Pulmonary artery endothelial cell (primary cell): ENCODE measurements around the gene NECAB2. TPM values are rescaled to one million over a fixed set of nuclear protein-coding genes. Genes with fewer than 3 reads are reported as not detected.

ENCODE experiments used
- DNase-seq: peaks from one replicate; pipeline ENCODE4 v3.0.0-alpha.2; 2011; ENCODE audit warnings: low read depth, low spot score
- total RNA-seq: library from RNA; depleted of rRNA; stranded (reverse); fragments of >200 nt; gene quantifications from 2 replicates; pipeline ENCODE4 v1.2.3, GENCODE V29; 2014

Gene NECAB2
- total RNA-seq = 0.04 and 0.20 TPM in 2 replicates

DNA sequence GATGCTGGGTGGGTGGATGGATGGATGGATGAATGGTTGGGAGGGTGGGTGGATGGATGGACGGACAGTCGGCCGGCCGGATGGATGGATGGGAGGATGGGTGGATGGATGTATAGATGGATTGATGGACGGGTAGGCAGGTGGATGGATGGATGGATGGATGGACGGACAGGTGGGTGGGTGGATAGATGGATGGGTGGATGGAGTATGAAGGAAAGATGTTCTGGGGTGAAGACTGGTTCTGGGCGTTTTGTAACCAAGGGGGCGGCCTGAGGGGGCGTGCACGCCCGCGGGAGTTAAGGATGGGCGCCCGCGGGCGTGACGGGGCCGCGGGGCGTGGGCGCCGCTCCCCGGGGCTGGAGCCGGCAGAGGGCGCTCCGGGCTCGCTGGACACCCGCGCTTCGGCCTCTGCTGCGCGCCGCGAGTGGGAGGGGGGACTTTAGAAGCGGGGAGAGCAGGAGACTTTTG lies at the start of gene NECAB2:
Gene NECAB2, plus strand, starts transcription at position 407 of the 468 bp plus-strand sequence. CDS start 405 bp downstream, outside the sequence.
- DNase-seq = no peak

DNA sequence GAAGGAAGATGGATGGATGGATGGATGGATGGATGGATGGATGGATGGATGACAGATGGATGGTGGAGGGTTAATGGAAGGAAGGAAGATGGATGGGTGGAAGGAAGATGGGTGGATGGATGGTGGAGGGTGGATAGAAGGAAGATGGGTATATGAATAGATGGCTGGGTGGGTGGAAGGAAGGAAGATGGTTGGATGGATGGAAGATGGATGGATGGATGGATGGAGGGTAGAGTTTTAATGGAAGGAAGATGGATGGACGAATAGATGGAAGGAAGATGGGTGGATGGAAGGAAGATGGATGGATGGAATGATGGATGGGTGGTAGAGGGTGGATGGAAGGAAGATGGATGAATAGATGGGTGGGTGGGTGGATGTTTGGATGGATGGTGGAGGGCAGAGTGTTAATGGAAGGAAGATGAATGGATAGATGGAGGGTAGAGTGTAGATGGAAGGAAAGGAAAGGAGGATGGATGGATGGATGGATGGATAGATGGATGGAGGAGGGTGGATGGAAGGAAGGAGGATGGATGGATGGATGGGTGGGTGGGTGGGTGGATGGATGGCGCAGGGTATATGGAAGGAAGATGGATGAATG lies 47.1 kb upstream of the NECAB2 start:
- DNase-seq = no peak

- no peak for DNase-seq
These were observed 44.3 kb upstream of the NECAB2 start for GRCh38 chr16:83923581-83924365.

GRCh38 chr16:83924686-83925085 lies 43.4 kb upstream of the NECAB2 start:
- DNase-seq = no peak

GRCh38 chr16:83925095-83925905 lies 42.7 kb upstream of the NECAB2 start:
- DNase-seq = no peak

- DNase-seq = no peak
These were observed 41.9 kb upstream of the NECAB2 start for GRCh38 chr16:83925957-83926725.

GRCh38 chr16:83926726-83927397 lies 41.2 kb upstream of the NECAB2 start:
- DNase-seq = no peak

DNA sequence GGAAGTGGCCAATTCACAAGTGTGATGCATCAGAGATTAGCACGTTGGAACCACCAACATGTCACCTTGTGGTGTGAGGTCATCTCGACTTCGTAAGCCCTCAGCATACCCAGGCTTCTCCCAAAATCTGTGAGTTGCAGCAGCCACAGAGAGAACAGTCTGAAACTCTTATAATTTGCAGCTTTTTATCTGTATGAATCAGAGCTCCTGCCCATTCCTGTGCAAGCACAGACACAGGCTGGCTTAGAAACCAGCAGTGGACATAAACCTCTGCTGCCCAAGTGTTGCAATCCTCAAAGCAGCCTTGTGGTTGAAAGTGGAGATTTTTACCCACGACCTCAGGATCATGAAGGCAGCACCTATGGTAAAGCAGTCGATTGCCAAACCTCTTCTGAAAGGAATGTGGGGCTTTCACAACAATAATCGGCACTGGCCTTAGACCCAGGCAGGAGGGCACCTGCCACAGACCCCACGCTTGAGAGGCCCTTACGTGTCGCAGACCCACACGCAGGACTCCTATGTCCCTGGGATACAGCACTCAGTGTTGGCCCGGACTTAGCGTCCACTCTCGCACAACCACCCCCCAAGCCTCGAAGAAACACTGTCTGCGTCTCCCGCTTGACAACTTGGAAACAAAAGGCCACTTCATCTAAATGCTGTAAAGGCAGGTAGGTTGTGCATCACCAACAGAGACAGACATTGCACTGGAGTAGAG lies 39.5 kb upstream of the NECAB2 start:
- no peak for DNase-seq

- DNase-seq = no peak
These were observed 38.1 kb upstream of the NECAB2 start for GRCh38 chr16:83929811-83930555.

DNA sequence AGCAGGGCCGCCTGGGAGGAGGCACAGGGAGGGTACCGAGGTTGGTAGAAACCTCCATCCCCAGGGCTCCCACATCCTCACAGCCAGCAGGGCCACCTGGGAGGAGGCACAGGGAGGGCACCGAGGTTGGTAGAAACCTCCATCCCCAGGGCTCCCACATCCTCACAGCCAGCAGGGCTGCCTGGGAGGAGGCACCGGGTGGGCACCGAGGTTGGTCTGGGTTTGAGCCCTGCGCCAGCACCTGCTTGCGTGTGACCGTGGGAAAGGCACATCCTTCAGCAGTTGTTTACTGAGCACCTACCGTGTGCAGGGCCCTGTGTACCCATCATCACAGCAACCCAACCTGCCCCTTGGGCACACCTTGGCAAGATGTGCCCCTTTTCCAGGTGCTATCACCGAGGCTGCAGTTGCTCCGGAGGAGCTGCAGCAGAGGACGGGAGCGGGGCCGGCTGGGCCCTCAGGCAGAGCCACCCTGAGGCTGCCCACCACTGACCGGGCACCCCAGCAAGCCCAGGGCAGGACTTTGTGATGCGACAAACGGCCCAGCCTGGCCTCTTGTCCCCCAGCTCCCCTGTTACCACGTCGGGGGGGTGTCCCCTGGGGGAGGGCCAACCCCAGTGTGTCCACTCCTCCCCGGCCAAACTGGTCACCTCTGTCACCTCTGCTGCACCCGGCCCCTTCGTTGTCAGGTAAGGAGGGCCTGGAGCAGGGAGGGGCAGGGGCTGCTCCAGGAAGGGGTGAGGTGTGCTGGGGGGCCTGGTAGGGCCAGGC lies 37.1 kb upstream of the NECAB2 start:
- DNase-seq = no peak

GRCh38 chr16:83931556-83931955 lies 36.5 kb upstream of the NECAB2 start:
- DNase-seq = no peak

GRCh38 chr16:83932304-83932703 lies 35.7 kb upstream of the NECAB2 start:
- no peak for DNase-seq

GRCh38 chr16:83932955-83933673 lies 34.9 kb upstream of the NECAB2 start:
- DNase-seq = no peak

DNA sequence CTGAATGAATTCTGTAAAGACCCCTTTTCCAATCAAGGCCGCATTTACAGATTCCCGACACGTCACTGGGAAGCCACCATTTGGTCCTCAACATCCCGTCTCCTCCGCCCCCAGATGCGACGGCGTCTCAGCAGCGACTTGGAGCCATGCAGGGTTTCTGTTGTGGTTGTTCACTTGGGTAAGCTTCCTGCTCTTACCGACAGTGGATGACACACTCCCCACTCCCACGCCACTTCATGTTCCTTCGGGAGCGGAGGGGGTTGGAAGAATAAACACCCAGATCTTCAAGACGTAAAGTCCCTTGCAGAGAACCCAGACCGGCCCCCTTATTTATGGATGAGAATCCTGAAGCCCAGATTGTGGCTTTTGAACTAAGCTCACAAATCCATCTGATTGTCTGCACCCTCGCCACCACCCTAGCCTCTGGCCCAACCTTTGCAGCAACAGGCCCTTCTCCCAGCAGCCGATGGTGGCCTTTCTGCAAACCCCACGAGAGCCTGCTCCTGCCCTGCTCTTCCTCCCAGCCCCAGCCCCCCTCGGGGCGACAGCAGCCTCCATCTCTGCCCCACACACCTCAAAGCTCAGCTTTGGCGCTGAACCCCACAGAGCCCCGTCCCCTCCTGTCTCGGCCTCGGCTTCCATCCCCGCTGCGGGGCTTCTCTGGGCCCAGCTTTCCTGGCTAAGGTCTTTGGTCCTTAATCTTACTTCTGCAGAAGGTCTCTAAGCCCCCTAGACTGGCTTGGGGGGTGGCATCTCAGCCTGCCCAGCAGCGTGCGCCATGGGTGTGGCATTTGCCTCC lies 34.0 kb upstream of the NECAB2 start:
- DNase-seq = no peak

DNA sequence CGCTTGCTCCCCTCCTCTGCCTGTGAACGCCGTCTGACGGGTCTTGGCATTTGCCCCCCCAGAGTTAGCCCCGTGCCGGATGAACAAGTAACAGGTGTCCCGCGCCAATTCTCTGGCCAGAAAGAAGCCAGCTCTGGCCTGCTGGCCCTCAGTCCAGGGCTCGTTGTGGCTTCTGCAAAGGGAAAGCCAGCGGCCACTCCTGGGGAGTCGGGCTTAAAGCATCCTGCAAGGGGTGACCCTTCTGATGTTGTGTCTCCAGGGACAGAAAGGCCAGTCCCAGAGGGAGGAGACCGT lies 33.4 kb upstream of the NECAB2 start:
- no peak for DNase-seq

DNA sequence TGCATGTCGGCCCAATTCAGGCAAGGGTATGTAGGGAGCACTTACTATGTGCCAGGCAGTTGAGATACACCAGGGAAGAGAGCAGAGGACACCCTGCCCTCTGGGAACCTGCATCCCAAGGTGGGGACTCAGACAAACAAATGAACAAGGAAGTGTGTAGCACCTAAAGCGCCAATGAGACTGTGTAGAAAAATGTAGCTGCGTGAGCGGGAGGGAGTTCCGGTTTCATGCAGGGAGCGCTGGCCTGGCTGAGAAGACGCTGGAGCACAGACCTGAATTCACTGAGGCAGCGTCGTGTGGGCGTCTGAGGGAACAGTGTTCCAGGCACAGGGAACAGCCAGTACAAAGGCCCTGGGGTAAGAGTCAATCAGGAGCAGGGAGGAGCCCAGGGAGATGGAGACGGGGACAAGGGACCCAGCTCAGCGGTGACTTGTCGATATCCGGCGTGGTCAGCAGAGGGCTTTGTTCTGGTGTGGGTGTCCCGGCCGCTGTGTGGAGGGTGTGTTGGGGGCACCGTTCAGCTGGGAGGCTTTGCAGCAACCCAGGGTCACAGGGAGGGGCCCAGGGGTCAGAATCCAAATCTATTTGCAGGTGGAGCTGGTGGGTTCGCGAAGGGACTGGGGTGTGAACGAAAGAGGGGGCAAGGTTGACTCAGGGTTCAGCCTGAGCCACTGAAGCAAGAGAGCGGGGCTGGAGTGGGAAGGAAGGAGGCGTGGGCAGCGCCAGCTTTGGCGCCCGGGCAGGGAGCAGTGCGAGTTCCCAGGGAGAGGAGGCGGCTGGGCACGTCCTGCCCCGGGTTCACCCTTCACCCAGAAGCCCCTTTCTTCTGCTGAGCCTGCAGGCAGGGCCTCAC lies 32.8 kb upstream of the NECAB2 start:
- DNase-seq = no peak
